HG02943 (cell line): Measurements from ENCODE around the gene DGKI.
"Not testable (repeated sequence)": the region's sequence is repeated elsewhere in the genome, so short reads cannot be mapped to it uniquely, and the experiment has no call there.

Source experiments
- ATAC-seq: cut with Tn5 transposase; IDR thresholded peaks from one replicate; pipeline ENCODE4 v1.9.1; 2021; ENCODE audit warnings: mild to moderate bottlenecking, low read depth, moderate library complexity; ENCODE audit not compliant: unreplicated experiment

DGKI gene

DNA sequence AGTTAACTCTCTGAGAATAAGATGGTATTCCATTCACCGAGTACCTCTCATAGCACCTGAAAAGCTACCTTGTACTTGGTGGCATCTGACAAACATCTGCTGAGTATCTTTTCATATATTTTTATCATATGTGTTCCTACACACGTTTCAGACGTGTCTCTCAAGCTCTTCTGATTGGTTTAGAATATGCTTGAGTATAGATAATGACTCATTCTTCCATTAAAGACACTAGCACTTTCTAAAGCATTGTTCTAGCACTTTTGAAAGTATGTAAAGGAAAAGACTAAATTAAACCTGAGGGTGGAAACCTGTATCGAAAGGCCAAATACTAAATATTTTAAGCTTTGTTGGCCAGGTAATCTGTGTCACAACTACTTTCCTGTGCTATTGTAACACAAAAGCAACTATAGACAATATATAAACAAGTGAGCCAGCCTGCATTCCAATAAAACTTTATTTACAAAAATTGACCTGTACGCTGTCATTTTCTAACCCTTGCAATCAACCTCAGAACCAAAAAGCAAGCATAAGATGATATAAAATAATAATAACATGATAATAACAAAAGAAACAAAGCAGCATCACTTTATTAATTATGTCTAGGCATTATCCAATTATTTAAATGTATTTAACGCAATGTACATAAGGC lies 95.3 kb downstream of the DGKI start:
- no peak for ATAC-seq

DNA sequence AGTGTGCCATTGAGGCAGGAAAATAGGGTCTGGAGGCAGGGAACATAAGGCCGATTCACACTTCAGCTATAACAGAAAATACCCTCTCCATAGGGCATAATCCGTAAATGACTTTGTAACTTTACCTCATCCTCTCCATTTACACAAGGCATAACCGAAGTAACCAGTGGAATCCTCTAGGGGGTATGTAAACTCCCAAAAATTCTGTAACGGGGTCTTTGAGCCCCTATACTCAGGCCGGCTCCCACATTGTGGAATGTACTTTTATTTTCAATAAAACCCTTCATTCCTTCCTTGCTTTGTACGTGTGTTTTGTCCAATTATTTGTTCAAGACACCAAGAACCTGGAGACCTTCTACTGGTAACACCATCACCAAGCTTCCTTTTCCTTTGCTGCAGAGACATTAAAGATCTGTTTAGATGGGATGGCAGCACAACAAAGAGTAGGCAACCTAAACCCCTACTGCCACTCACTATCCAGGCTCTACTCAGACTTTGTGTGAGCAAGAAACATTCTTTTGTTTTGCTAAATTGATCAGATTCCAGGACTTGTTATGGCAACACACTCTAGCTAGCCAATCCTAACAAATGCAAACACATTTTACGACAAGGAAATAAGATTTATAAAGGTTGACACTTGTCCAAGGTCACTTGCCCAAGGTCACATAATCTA lies 99.3 kb downstream of the DGKI start:
- ATAC-seq = no peak

DNA sequence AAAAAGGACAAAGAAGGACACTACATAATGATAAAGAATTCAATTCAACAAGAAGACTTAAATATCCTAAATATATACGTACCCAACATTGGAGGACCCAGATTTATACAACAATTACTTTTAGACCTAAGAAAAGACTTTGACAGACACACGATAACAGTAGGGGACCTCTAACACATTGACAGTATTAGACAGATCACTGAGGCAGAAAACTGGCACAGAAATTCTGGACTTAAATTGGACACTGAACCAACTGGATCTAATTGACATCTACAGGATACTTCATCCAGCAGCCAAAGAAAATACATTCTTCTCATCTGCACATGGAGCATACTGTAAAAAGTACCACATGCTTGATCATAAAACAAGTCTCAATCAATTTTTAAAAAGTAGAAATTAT lies 103.8 kb downstream of the DGKI start:
- no peak for ATAC-seq

DNA sequence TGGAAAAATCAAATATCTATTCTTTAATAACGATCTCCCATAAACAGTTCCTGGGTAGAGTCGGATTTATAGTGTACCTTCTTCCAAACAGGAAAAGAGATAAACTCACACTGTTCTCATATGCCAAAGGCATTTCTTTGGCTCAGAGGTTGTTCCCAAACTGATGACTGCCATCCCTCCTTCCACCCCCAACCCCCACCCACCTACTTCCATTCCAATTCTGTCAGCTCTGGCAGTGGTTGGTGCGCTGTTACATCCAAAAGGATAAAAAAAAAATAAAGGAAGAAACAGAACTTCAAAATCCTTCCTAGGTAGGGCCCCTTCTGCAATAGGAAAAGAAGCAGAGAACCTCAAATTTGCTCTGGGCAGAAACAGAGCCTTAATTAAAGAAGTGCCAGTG lies 104.7 kb downstream of the DGKI start:
- ATAC-seq = no peak

DNA sequence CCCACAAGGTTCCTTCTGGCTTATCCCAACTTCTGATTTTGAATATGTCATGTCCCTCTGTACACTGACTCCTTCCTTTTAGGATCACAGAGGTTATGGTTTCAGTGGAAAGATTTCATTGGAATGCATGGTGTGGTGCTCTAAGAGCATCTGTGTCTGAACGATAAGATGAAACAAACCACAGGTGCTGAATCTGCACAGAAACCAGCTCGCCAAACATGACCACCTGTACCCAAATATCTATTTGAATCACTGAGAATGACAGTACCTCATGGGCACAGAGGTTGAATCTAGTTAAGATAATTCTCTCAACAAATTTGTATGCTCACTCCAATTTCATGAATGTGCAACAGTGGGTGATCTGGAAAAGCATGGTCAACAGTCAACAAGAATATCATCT lies 105.3 kb downstream of the DGKI start:
- ATAC-seq = no peak

DNA sequence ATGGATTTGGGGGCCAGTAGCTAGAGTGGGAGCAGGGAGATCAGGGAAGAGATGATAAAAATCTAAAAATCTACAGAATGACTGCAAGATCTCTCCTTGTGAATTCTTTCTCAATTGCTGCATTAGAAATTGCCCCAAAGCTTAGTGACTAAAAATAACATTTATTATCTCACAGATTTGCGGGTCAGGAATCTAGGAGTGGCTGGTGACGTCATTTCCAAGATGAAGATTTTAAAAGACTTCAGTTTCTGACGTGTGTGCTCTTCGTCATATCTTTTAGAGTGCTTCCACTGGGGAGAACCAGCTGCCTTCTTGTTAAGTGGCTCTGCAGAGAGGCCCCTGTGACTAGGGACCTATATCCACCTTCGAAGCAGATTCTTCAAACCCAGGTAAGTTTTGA lies 112.6 kb downstream of the DGKI start:
- ATAC-seq = no peak

DNA sequence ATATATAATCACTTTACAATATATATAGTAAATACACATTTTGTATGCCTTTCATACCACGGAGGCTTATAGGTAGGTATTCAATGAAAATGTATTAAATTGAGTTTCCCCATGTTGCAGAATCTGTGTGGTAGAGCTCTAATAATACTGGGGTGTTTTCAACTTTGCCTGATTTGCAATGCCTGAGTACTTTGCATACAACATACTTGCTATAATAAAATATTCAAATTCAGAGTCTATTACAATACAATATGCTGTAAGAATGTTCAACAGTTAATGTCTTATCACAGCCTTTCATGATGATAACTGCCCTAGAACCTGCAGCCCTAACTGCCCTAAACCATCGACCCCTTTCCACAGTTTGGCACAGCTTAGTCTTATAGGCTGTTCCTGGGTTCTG lies 114.6 kb downstream of the DGKI start:
- ATAC-seq = no peak

DNA sequence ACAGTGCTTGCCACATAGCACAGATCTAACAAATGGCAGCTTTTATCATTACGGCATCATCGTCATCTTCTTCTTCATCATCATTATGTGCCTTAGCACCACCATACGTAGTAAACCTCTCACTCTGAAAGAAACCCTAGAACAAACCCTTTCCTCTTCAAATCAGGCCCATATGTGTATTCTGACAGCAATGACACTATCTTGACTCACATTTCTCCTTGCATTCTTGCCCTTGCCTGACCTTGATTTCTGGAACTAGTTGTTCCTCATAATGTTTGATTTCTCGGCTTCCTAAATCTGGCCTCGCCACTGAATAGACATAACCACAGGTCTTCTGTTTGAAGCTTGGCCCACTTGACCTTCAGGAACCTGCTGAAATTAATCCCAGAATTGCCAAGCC lies 115.3 kb downstream of the DGKI start:
- ATAC-seq = no peak

DNA sequence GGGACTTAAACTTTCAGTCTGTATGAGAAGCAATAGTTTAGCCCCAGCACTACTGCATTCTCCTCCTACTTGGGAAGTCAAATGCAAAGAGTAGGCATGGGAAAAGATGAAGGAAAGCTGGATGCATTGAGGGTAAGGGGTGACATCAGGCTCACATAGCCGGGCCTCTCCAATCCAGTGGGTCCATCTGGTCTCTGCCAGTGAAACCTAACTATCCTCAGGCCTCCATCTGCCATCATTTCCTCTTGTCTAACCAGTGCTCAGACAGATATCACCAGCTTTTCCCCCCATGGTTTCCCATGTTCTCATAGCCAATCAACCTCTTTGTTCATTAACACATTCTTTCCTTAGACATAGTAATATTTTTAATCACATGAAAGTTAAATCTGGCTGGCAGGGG lies 118.3 kb downstream of the DGKI start:
- no peak for ATAC-seq

DNA sequence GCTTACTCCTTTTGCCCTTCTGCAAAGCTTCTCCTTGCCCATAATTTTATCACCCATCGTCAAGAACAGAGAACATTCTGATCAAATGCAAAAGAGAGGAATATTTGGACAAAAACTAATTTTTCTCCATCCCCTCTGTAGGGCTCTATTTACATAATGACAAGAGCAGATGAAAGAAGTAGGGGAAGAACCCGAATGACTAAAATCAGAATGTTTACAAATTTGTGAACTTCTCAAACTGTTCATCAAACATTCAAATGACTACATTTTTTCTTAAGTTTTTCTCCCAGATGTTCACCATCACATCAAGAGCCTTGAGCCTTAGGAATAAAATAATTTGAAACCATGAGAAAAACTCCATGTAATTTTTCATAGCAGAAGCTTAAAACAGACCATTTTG lies 119.4 kb downstream of the DGKI start:
- ATAC-seq = no peak

DNA sequence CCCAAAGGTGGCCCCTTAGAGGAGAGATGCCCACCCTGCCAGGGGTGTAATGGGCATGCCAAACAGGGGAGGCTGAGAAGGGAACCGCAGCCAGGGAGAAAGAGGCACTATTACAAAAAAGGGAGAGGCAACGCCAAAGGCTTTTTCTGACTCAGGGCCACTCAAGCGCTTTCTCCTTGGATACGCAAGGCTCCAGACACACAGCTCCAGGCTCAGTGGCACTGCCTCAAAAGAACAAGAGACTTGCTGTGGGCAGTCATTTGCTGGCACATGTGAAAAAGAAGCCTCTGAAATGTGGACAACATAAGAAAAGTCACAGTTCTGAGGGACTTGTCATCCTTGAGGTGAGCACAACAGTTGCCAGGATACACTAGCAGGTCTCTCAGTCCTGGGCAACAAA lies 128.4 kb downstream of the DGKI start:
- ATAC-seq = no peak

DNA sequence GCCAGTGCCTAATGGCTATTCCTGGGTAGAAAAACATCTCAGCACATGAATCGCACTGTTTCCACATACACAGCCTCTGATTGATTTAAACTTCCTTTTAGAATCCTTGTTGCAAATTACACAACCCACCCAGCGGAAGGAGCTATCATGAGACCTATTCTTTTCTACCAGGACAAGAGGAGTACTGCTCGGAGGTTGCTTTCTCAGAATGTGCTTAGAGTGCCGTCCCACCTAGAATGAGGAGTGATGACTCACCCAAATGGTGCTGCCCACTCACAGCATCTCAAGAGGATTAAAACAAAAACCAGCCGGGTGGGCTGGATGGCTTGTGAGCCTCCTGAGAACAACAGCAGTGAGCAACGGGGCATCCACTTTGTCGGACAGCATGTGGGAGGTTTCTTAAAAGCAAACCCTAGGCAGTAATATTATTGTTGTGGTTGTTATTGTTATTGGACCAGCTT lies 128.9 kb downstream of the DGKI start:
- ATAC-seq = no peak

DNA sequence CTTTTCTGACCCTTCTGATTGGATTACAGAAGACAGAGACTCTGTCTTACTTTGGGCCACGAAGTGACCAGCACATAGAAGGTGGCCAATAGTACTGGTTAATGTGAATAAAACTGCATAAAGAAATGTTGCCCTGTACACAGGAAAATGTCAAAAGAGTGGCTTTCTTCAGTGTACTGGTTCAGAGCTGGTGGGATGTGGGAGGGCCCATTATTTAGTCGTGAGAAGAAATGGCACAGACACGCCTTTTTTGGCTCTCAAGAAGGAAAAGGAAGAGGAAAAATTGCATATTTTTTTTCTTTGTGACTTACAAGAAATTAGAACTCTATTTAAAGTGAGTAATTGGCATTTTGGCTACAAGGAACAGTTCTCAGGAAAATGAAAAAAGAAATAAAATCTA lies 129.7 kb downstream of the DGKI start:
- ATAC-seq = no peak

DNA sequence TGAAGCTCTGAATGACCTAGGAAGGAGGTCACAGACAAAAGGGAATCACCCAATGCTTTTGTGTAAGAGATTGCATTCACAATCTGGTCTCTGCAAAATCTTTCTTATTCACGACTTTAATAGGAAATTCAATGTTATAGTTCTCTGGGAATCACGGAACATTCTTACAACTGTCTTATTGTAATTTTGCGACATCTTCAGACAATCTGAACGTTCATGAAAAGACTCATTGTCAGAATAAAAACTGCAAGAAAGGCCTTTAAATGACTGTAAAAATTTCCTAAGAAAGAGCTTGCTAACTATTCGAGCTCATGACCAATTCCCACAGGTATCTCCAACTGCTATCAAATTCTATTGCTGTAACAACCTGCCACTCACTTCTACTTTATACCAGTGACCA lies 130.7 kb downstream of the DGKI start:
- ATAC-seq = no peak

DNA sequence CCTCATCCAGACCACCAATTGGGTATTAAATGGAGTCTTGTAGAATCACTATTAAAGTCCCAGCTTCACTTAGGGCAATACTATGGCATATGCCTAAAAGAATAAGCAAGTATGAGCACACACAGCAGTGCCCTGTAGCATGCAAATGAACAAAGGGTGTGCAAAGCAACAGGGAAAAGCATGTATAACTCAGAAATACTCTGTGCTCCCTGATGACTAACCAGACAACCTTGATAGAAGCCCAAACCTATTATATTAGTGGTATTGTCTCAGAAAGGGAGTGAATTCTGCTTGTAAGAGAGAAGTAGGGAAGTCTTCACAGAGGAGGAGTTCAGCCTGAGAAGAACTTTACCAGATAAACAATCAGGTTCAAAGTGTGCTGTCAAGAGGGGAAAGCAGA lies 131.2 kb downstream of the DGKI start:
- ATAC-seq = no peak

DNA sequence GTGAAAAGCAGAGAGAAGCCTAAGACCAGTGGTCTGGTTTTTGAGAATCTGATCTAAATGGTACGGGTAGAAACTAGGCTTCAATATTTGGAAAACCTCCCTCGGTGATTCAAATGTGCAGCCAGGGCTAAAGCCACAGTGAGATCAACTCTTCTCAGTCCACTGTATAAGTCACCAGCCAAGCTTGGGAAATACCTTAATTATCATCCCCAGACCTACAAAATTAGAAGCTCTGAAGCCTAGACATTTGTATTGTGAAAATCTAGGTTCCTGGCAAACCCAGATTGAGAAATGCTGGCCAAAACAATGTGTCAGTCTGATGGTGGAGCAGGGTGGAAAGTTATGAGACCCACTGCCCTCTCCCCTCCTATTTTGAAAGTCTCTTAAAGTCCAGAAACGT lies 131.7 kb downstream of the DGKI start:
- no peak for ATAC-seq

DNA sequence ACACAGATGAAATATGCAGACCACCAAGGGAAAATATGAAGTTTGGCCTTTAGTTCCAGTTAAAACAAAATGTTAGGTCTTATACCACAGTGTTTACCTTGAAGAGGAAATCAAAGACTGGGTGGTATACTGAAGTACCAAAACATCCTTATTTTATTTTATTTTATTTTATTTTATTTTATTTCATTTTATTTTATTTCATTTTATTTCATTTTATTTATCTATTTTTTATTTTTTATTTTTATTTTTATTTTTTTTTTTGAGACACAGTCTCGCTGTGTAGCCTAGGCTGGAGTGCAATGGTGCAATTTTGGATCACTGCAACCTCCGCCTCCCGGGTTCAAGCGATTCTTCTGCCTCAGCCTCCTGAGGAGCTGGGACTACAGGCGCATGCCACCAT lies 140.4 kb downstream of the DGKI start:
- ATAC-seq = not testable (repeated sequence)

DNA sequence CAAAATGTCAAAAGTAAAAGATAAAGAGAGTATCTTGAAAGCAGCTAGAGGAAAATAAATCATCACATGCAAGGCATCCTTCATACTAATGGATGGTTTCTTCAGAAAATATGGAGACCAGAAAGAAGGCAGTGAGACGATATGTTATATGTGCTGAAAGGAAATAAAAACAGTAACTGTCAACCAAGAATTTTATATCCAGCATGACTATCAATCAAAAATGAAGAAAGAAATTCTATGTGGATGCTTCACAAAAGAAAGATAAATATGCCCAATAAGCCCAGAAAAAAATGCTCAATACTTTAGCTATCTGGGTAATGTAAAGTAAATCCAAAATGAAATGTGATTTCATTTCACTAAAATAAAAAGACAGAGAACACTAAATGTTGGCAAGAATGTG lies 142.1 kb downstream of the DGKI start:
- ATAC-seq = no peak

DNA sequence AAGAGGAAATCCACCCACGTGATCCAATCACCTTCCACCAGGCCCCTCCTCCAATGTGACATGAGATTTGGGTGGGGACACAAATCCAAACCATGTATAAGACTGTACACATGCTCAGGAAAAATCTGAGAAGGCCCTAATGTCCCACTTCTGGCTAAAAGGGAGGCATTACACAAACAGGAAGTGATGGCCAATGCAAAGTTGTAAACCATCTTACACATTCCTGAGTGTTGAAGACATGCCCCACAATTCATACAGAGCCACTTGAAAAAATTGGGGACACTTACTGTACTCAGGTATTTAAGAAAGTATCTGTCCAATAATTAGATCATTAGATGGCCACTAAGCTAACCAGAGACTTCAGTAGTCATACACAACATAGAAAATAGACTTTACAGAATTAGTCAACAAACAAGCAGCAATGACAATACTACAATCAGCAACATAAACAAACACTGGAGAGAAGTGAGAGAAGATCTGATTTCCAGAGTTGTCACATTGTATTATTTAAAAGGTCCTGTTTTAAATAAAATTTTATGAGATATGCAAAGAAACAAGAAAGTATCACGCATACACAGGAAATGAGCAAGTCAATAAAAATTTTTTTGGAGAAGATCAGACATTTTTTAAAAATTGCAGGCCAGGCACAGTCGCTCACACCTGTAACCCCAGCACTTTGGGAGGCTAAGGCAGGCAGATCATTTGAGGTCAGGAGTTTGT lies 143.3 kb downstream of the DGKI start:
- no peak for ATAC-seq

DNA sequence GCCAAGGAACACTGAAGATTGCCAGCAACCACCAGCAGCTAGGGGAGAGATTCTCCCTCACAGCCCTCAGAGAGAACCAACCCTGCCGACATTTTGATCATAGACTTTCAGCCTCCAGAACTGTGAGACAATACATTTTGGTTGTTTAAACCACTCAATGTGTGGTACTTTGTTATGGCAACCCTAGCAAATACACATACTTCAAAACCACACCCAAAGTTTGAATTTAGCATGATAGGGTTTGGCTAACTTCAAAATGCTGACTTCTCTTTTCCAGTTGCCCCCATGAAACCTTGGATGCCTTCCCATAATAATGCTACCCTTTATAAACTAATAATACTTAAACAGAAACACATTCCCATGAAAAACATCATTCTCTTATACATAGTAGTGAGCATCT lies 149.8 kb downstream of the DGKI start:
- no peak for ATAC-seq

DNA sequence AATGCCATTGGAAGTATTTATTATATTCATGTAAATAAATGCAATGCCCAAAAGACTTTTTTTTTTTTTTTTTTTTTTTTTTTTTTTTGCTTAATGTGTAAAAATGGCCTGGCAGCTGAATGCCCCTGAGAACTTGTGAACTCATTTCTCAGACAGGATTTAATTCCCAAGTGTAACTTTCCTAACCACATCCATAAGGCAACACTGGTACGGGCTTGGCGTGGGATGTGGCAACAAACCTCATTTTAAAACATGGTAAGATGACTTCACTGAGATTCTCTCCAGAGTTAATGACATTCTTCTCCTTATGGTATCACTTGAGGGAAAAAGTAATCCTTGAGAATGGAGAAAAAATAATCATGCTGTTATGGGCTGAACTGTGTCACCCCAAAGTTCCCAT lies 150.4 kb downstream of the DGKI start:
- no peak for ATAC-seq

DNA sequence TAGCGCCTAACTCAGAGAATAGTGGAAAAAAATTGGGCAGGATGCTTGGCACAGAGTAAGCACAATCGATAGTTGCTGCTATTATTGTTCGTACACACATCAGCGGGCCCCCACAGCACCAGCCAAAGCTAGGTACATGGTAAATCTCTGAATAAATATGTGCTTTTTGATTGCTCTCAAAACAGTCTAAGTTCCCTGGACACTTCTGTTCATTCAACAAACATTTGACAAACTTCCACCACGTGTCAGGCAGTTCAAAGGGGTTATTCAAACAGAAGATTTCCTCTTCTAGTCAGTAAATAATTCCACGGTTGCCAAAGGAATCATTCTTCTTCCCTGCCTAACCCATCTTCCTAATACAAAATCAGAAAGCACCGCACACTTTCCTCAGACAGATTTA lies 150.8 kb downstream of the DGKI start:
- ATAC-seq = no peak
